ENCODE results near the gene CALN1.

CALN1 gene

GRCh38 chr7:71782051-71782450, 630.1 kb downstream of the CALN1 start:
- no peaks in the 10 kb centered on the region for H3K9me2 ChIP-seq (replicated peaks; ENCODE audit: insufficient read depth, low read length)
- H3K4me1 ChIP-seq (ENCODE audit: low read length) = no peaks in the 10 kb centered on the region
- H3F3A ChIP-seq (ENCODE audit: insufficient read depth, low read length) = no peaks in the 10 kb centered on the region
- H3K27me3 ChIP-seq (replicated peaks; ENCODE audit: insufficient read depth, low read length) = no peaks in the 10 kb centered on the region
- H3K9ac ChIP-seq (ENCODE audit: low read length) = no peak overlapping the region
- no peaks in the 10 kb centered on the region for H3K79me2 ChIP-seq (ENCODE audit: low read length)
- no peak overlapping the region for H2AFZ ChIP-seq (ENCODE audit: low read length)
- H3K27ac ChIP-seq (ENCODE audit: low read length) = no peak overlapping the region
- TF ChIP-seq CTCF (IDR thresholded peaks at IDR 0.05; ENCODE audit: low read length) = no peak
- no peak for TF ChIP-seq EZH2phosphoT487 (IDR thresholded peaks at IDR 0.05; ENCODE audit: low read length)
- TF ChIP-seq EZH2 (optimal IDR thresholded peaks at IDR 0.05; ENCODE audit: low read depth, low read length) = no peak
- H4K20me1 ChIP-seq (ENCODE audit: insufficient read depth, low read length) = no peaks in the 10 kb centered on the region
- DNase-seq = no peak
- no peaks in the 10 kb centered on the region for H3K9me3 ChIP-seq (replicated peaks; ENCODE audit: insufficient read depth, low read length)
- H3K36me3 ChIP-seq (replicated peaks; ENCODE audit: insufficient read depth, low read length) = no peaks in the 10 kb centered on the region
- no peak overlapping the region for H3K4me2 ChIP-seq (ENCODE audit: low read depth, low read length)
- H3K4me3 ChIP-seq (ENCODE audit: low read length) = no peak overlapping the region

- H3K36me3 ChIP-seq (replicated peaks; ENCODE audit: insufficient read depth, low read length) = no peaks in the 10 kb centered on the region
- no peak for DNase-seq
- no peaks in the 10 kb centered on the region for H3F3A ChIP-seq (ENCODE audit: insufficient read depth, low read length)
- H3K9me2 ChIP-seq (replicated peaks; ENCODE audit: insufficient read depth, low read length) = no peaks in the 10 kb centered on the region
- H2AFZ ChIP-seq (ENCODE audit: low read length) = no peak overlapping the region
- no peak overlapping the region for H3K27ac ChIP-seq (ENCODE audit: low read length)
- no peaks in the 10 kb centered on the region for H3K27me3 ChIP-seq (replicated peaks; ENCODE audit: insufficient read depth, low read length)
- H3K9me3 ChIP-seq (replicated peaks; ENCODE audit: insufficient read depth, low read length) = no peaks in the 10 kb centered on the region
- H4K20me1 ChIP-seq (ENCODE audit: insufficient read depth, low read length) = no peaks in the 10 kb centered on the region
- H3K4me2 ChIP-seq (ENCODE audit: low read depth, low read length) = no peak overlapping the region
- TF ChIP-seq EZH2phosphoT487 (IDR thresholded peaks at IDR 0.05; ENCODE audit: low read length) = no peak
- TF ChIP-seq CTCF (IDR thresholded peaks at IDR 0.05; ENCODE audit: low read length) = no peak
- TF ChIP-seq EZH2 (optimal IDR thresholded peaks at IDR 0.05; ENCODE audit: low read depth, low read length) = no peak
- no peaks in the 10 kb centered on the region for H3K79me2 ChIP-seq (ENCODE audit: low read length)
- no peaks in the 10 kb centered on the region for H3K4me1 ChIP-seq (ENCODE audit: low read length)
- no peak overlapping the region for H3K4me3 ChIP-seq (ENCODE audit: low read length)
- no peak overlapping the region for H3K9ac ChIP-seq (ENCODE audit: low read length)
Measured at GRCh38 chr7:71780282-71780681, 631.9 kb downstream of the CALN1 start.

GRCh38 chr7:71777278-71777677, 634.9 kb downstream of the CALN1 start:
- no peaks in the 10 kb centered on the region for H4K20me1 ChIP-seq (ENCODE audit: insufficient read depth, low read length)
- no peak overlapping the region for H2AFZ ChIP-seq (ENCODE audit: low read length)
- no peaks in the 10 kb centered on the region for H3K27me3 ChIP-seq (replicated peaks; ENCODE audit: insufficient read depth, low read length)
- no peak overlapping the region for H3K4me2 ChIP-seq (ENCODE audit: low read depth, low read length)
- H3K4me1 ChIP-seq (ENCODE audit: low read length) = no peaks in the 10 kb centered on the region
- H3K9me3 ChIP-seq (replicated peaks; ENCODE audit: insufficient read depth, low read length) = no peaks in the 10 kb centered on the region
- H3K4me3 ChIP-seq (ENCODE audit: low read length) = no peak overlapping the region
- H3K9me2 ChIP-seq (replicated peaks; ENCODE audit: insufficient read depth, low read length) = no peaks in the 10 kb centered on the region
- no peak for DNase-seq
- TF ChIP-seq EZH2phosphoT487 (IDR thresholded peaks at IDR 0.05; ENCODE audit: low read length) (no peak), EZH2 (optimal IDR thresholded peaks at IDR 0.05; ENCODE audit: low read depth, low read length) (no peak), CTCF (IDR thresholded peaks at IDR 0.05; ENCODE audit: low read length) (no peak)
- H3K36me3 ChIP-seq (replicated peaks; ENCODE audit: insufficient read depth, low read length) = no peaks in the 10 kb centered on the region
- no peaks in the 10 kb centered on the region for H3F3A ChIP-seq (ENCODE audit: insufficient read depth, low read length)
- no peak overlapping the region for H3K27ac ChIP-seq (ENCODE audit: low read length)
- H3K9ac ChIP-seq (ENCODE audit: low read length) = no peak overlapping the region
- no peaks in the 10 kb centered on the region for H3K79me2 ChIP-seq (ENCODE audit: low read length)
